K562 (cell line): ENCODE data around the gene LRRC26. TPM values are rescaled to one million over a fixed set of nuclear protein-coding genes. Genes with fewer than 3 reads are reported as not detected.

Source experiments
- ETV1 ChIP-seq: fragments of 450-650 bp; conservative IDR thresholded peaks from 2 replicates; pipeline ENCODE4 v1.6.1; 2016; ENCODE audit warnings: missing genetic modification characterization, control low read depth, low read depth, missing compliant biosample characterization
- TAL1 ChIP-seq: fragments of 450-650 bp; IDR thresholded peaks from 2 replicates; pipeline ENCODE4 v1.6.1; 2016; ENCODE audit warnings: mild to moderate bottlenecking
- ZNF318 ChIP-seq, 2 experiments: fragments of 450-650 bp; IDR thresholded peaks; 2 replicates each; pipeline ENCODE4 v1.6.1; 2016; ENCODE audit warnings: mild to moderate bottlenecking in 2 of 2, borderline replicate concordance in 1 of 2, low read depth in 1 of 2, moderate library complexity in 1 of 2
- polyA plus RNA-seq, 8 experiments: library from polyadenylated mRNA; depleted of rRNA in 4 of 8; stranded (reverse) in 5 of 8; unstranded in 3 of 8; fragments of >200 nt; fragmentation: Nextera tagmentation in 2 of 8; fragmentation: Illumina TruSeq in 1 of 8; extraction: Ambion mirVana in 2 of 8; extraction: Trizol in 1 of 8; gene quantifications; 2 replicates each; pipeline versions ENCODE4 v1.2.1 to v1.2.3, GENCODE V29; 2011 to 2014; ENCODE audit warnings: inconsistent platforms in 1 of 8, missing spikeins in 1 of 8
- total RNA-seq, 7 experiments: library from RNA; depleted of rRNA in 6 of 7; stranded (reverse); fragments of >200 nt in 6 of 7; fragmentation: Illumina TruSeq in 2 of 7; extraction: Trizol in 2 of 7; gene quantifications; 2 replicates each; pipeline versions ENCODE4 v1.2.1 to v1.2.3, GENCODE V29; 2011 to 2021; ENCODE audit warnings: low replicate concordance in 1 of 7

The LRRC26 gene
- total and polyA plus RNA-seq, 9 of the 15 experiments (the other 6 are each of a cell fraction or from before 2014, with no cell fraction given), result not detected

GRCh38 chr9:137163805-137164204 is 6.0 kb downstream of the LRRC26 start (continued):
- TF ChIP-seq ZNF318 (IDR thresholded peaks at IDR 0.05; ENCODE audit: borderline replicate concordance in 1 of 2, low read depth in 1 of 2) (no peak), ETV1 (tag) (no peak), TAL1 (no peak)
